DOHH2 (cell line): ENCODE measurements around the gene YRDC.

ENCODE experiments used
- EZH2phosphoT487 ChIP-seq: fragments of 200-600 bp; sonication (generic); IDR thresholded peaks from 2 replicates; pipeline ENCODE4 v1.6.1; 2017; ENCODE audit warnings: borderline replicate concordance, mild to moderate bottlenecking, antibody characterized with exemption, low read length, moderate library complexity, mixed read lengths
- TF ChIP-seq, protein P1 (sequence below): fragments of 200-600 bp; sonication (generic); IDR thresholded peaks from one replicate; pipeline ENCODE4 v1.5.1; 2014; ENCODE audit warnings: antibody characterized with exemption, mild to moderate bottlenecking, low read depth, low read length; ENCODE audit not compliant: poor library complexity, severe bottlenecking

GRCh38 chr1:37763791-37764413, 44.1 kb downstream of the YRDC start:
- TF ChIP-seq, protein P1, sequence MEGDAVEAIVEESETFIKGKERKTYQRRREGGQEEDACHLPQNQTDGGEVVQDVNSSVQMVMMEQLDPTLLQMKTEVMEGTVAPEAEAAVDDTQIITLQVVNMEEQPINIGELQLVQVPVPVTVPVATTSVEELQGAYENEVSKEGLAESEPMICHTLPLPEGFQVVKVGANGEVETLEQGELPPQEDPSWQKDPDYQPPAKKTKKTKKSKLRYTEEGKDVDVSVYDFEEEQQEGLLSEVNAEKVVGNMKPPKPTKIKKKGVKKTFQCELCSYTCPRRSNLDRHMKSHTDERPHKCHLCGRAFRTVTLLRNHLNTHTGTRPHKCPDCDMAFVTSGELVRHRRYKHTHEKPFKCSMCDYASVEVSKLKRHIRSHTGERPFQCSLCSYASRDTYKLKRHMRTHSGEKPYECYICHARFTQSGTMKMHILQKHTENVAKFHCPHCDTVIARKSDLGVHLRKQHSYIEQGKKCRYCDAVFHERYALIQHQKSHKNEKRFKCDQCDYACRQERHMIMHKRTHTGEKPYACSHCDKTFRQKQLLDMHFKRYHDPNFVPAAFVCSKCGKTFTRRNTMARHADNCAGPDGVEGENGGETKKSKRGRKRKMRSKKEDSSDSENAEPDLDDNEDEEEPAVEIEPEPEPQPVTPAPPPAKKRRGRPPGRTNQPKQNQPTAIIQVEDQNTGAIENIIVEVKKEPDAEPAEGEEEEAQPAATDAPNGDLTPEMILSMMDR: no peak
- no peak for TF ChIP-seq EZH2phosphoT487
